Neural cell (in vitro differentiated cells): Measurements from ENCODE around the gene ZNF438. TPM values are rescaled to one million over a fixed set of nuclear protein-coding genes. Genes with fewer than 3 reads are reported as not detected.

Source experiments
- H2AFZ ChIP-seq: fragments of 200-600, 300-800 bp; sonication (generic), shearing (Covaris generic); 2 replicates; pipeline ENCODE4 v1.6.0; 2014; ENCODE audit warnings: low read depth, mild to moderate bottlenecking, antibody characterized with exemption, low read length, moderate library complexity
- H3F3A ChIP-seq: fragments of 200-600 bp; shearing (Covaris generic); 2 replicates; pipeline ENCODE4 v1.6.1; 2016; ENCODE audit warnings: mild to moderate bottlenecking, moderate library complexity, mixed read lengths, antibody characterized with exemption, low read length; ENCODE audit not compliant: insufficient read depth, poor library complexity, severe bottlenecking
- H3K27ac ChIP-seq: fragments of 200-600, 300-800 bp; sonication (generic), shearing (Covaris generic); 2 replicates; pipeline ENCODE4 v1.5.1; 2014; ENCODE audit warnings: mild to moderate bottlenecking, low read length, moderate library complexity
- H3K27me3 ChIP-seq: fragments of 300-800, 200-600 bp; sonication (generic), shearing (Covaris generic); 2 replicates; pipeline ENCODE4 v1.6.0; 2014; ENCODE audit warnings: mild to moderate bottlenecking, low read depth, low read length, moderate library complexity; ENCODE audit not compliant: insufficient read depth
- H3K36me3 ChIP-seq: fragments of 300-800, 200-600 bp; sonication (generic), shearing (Covaris generic); 2 replicates; pipeline ENCODE4 v1.5.1; 2014; ENCODE audit warnings: mild to moderate bottlenecking, antibody characterized with exemption, low read length, moderate library complexity; ENCODE audit not compliant: insufficient read depth
- H3K4me2 ChIP-seq: fragments of 300-800, 200-600 bp; sonication (generic), shearing (Covaris generic); 2 replicates; pipeline ENCODE4 v1.6.0; 2014; ENCODE audit warnings: mild to moderate bottlenecking, low read length
- H3K4me3 ChIP-seq: fragments of 300-800, 200-600 bp; sonication (generic), shearing (Covaris generic); 2 replicates; pipeline ENCODE4 v1.5.1; 2014; ENCODE audit warnings: mild to moderate bottlenecking, low read length, moderate library complexity
- H3K79me2 ChIP-seq: fragments of 200-600 bp; shearing (Covaris generic); replicated peaks from 2 replicates; pipeline ENCODE4 v1.6.0; 2014; ENCODE audit warnings: mild to moderate bottlenecking, low read length, moderate library complexity; ENCODE audit not compliant: insufficient read depth
- H3K9ac ChIP-seq: fragments of 300-800, 200-600 bp; sonication (generic), shearing (Covaris generic); 2 replicates; pipeline ENCODE4 v1.6.1; 2016; ENCODE audit warnings: mild to moderate bottlenecking, low read length, mixed read lengths
- H3K9me2 ChIP-seq: fragments of 200-600 bp; shearing (Covaris generic); 2 replicates; pipeline ENCODE4 v1.6.1; 2016; ENCODE audit warnings: mild to moderate bottlenecking, low read length, mixed read lengths; ENCODE audit not compliant: insufficient read depth
- H3K9me3 ChIP-seq: fragments of 200-600, 300-800 bp; sonication (generic), shearing (Covaris generic); 2 replicates; pipeline ENCODE4 v1.6.1; 2016; ENCODE audit warnings: mild to moderate bottlenecking, mixed run types, low read length, moderate library complexity, mixed read lengths
- H4K20me1 ChIP-seq: fragments of 200-600 bp; shearing (Covaris generic); 2 replicates; pipeline ENCODE4 v1.6.1; 2016; ENCODE audit warnings: mild to moderate bottlenecking, mixed run types; ENCODE audit not compliant: insufficient read depth
- CTCF ChIP-seq: fragments of 450-650 bp; IDR thresholded peaks from 2 replicates; pipeline ENCODE4 v1.5.1; 2014; ENCODE audit warnings: antibody characterized with exemption, mild to moderate bottlenecking, moderate library complexity; ENCODE audit not compliant: poor library complexity, severe bottlenecking
- EP300 ChIP-seq: fragments of 450-650 bp; conservative IDR thresholded peaks from 2 replicates; pipeline ENCODE4 v1.6.1; 2014; ENCODE audit warnings: antibody characterized with exemption, mild to moderate bottlenecking, moderate library complexity; ENCODE audit not compliant: poor library complexity, severe bottlenecking
- EZH2 ChIP-seq: fragments of 200-600, 300-800 bp; shearing (Covaris generic), sonication (generic); IDR thresholded peaks from 2 replicates; pipeline ENCODE4 v1.6.1; 2014; ENCODE audit warnings: antibody characterized with exemption, low read length, borderline replicate concordance, mild to moderate bottlenecking; ENCODE audit not compliant: insufficient read depth, poor library complexity, severe bottlenecking
- MXI1 ChIP-seq: fragments of 450-650 bp; conservative IDR thresholded peaks from 2 replicates; pipeline ENCODE4 v1.6.1; 2014; ENCODE audit warnings: antibody characterized with exemption, mild to moderate bottlenecking; ENCODE audit not compliant: poor library complexity, severe bottlenecking
- POLR2AphosphoS5 ChIP-seq: IDR thresholded peaks from 2 replicates; pipeline ENCODE4 v1.6.1; 2012
- RAD21 ChIP-seq: fragments of 450-650 bp; conservative IDR thresholded peaks from 2 replicates; pipeline ENCODE4 v1.6.1; 2014; ENCODE audit warnings: antibody characterized with exemption, mild to moderate bottlenecking, moderate library complexity
- REST ChIP-seq: IDR thresholded peaks from 2 replicates; pipeline ENCODE4 v1.6.1; 2012; ENCODE audit warnings: borderline replicate concordance
- SMC3 ChIP-seq: fragments of 450-650 bp; conservative IDR thresholded peaks from 2 replicates; pipeline ENCODE4 v1.6.1; 2014; ENCODE audit warnings: antibody characterized with exemption, mild to moderate bottlenecking, moderate library complexity; ENCODE audit not compliant: poor library complexity
- TAF1 ChIP-seq: IDR thresholded peaks from 2 replicates; pipeline ENCODE4 v1.6.1; 2012; ENCODE audit warnings: low read depth
- polyA plus RNA-seq: library from polyadenylated mRNA; depleted of rRNA; stranded (reverse); fragments of >200 nt; gene quantifications from 2 replicates; pipeline ENCODE4 v1.2.3, GENCODE V29; 2014

ZNF438 gene
- polyA plus RNA-seq, 1 donor from 2014 or later = 0.78 TPM

- TF ChIP-seq RAD21 (no peak), POLR2AphosphoS5 (no peak), SMC3 (no peak), EP300 (no peak), CTCF (no peak), TAF1 (no peak), REST (no peak)
- Histone ChIP-seq H3K9me2 (no peaks in the 10 kb centered on the region), H3F3A (no peaks in the 10 kb centered on the region), H2AFZ (no peak overlapping the region), H4K20me1 (no peaks in the 10 kb centered on the region), H3K79me2 (no peaks in the 10 kb centered on the region), H3K9ac (no peak overlapping the region), H3K27me3 (no peaks in the 10 kb centered on the region), H3K27ac (no peak overlapping the region), H3K4me2 (no peak overlapping the region), H3K36me3 (no peaks in the 10 kb centered on the region), H3K9me3 (no peaks in the 10 kb centered on the region), H3K4me3 (no peak overlapping the region)
Measured at GRCh38 chr10:30918651-30919050, 113.0 kb downstream of the ZNF438 start.

- no peaks in the 10 kb centered on the region for H3K9me3 ChIP-seq
- H3K36me3 ChIP-seq = no peaks in the 10 kb centered on the region
- H2AFZ ChIP-seq = no peak overlapping the region
- H3K9me2 ChIP-seq = no peaks in the 10 kb centered on the region
- no peaks in the 10 kb centered on the region for H3K27me3 ChIP-seq
- no peaks in the 10 kb centered on the region for H4K20me1 ChIP-seq
- TF ChIP-seq EZH2 (no peak), POLR2AphosphoS5 (no peak), MXI1 (no peak), REST (no peak), RAD21 (no peak), SMC3 (no peak), CTCF (no peak), EP300 (no peak), TAF1 (no peak)
- H3K79me2 ChIP-seq = no peaks in the 10 kb centered on the region
- no peak overlapping the region for H3K9ac ChIP-seq
- no peak overlapping the region for H3K4me2 ChIP-seq
- H3K27ac ChIP-seq = no peak overlapping the region
- no peak overlapping the region for H3K4me3 ChIP-seq
- no peaks in the 10 kb centered on the region for H3F3A ChIP-seq
Measured at GRCh38 chr10:30917789-30918188, 113.9 kb downstream of the ZNF438 start.
